Activated T-helper 1 cell treated with anti-CD3 and anti-CD28 coated beads, Interleukin-12 subunit alpha, Interleukin-12 subunit beta, Interleukin-2, Interleukin-4 antibody, amounts not matched to agents 30 ng/mL and 10 ng/mL and 1 ng/mL, durations not matched to agents 14 hours and 24 hours and 36 hours (primary cell): ENCODE measurements around the gene ATF7IP2. TPM values are rescaled to one million over a fixed set of nuclear protein-coding genes. Genes with fewer than 3 reads are reported as not detected.
"Not testable (repeated sequence)": the region's sequence is repeated elsewhere in the genome, so short reads cannot be mapped to it uniquely, and the experiment has no call there.

Source experiments
- DNase-seq: peaks from one replicate; pipeline ENCODE4 v3.0.0; 2021; ENCODE audit warnings: low spot score
- H3K27ac Mint-ChIP-seq: one replicate; pipeline ENCODE4 v1.8.0; 2021; ENCODE audit warnings: mild to moderate bottlenecking, mixed read lengths
- H3K27me3 Mint-ChIP-seq: one replicate; pipeline ENCODE4 v1.8.0; 2022; ENCODE audit warnings: mild to moderate bottlenecking, moderate library complexity, mixed read lengths; ENCODE audit not compliant: insufficient read depth
- H3K36me3 Mint-ChIP-seq: one replicate; pipeline ENCODE4 v1.8.0; 2021; ENCODE audit warnings: low read depth, mixed read lengths
- H3K4me1 Mint-ChIP-seq: one replicate; pipeline ENCODE4 v1.8.0; 2021; ENCODE audit warnings: low read depth, mixed read lengths
- H3K4me3 Mint-ChIP-seq: one replicate; pipeline ENCODE4 v1.8.0; 2021; ENCODE audit warnings: mild to moderate bottlenecking, moderate library complexity, mixed read lengths
- H3K9me3 Mint-ChIP-seq: one replicate; pipeline ENCODE4 v1.8.0; 2021; ENCODE audit warnings: mixed read lengths
- intact Hi-C: fragments of 100-400 bp; cut with micrococcal nuclease; formaldehyde crosslinking; loops from one replicate; pipeline ENCODE4 v1.15.1; 2024
- total RNA-seq: library from RNA; stranded (reverse); gene quantifications from 2 replicates; pipeline ENCODE4 v1.2.3, GENCODE V29; 2022

The ATF7IP2 gene, protein sequence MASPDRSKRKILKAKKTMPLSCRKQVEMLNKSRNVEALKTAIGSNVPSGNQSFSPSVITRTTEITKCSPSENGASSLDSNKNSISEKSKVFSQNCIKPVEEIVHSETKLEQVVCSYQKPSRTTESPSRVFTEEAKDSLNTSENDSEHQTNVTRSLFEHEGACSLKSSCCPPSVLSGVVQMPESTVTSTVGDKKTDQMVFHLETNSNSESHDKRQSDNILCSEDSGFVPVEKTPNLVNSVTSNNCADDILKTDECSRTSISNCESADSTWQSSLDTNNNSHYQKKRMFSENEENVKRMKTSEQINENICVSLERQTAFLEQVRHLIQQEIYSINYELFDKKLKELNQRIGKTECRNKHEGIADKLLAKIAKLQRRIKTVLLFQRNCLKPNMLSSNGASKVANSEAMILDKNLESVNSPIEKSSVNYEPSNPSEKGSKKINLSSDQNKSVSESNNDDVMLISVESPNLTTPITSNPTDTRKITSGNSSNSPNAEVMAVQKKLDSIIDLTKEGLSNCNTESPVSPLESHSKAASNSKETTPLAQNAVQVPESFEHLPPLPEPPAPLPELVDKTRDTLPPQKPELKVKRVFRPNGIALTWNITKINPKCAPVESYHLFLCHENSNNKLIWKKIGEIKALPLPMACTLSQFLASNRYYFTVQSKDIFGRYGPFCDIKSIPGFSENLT
- 25.9 and 28.7 TPM in 2 replicates for total RNA-seq

GRCh38 chr16:10385725-10386516 lies at the start of gene ATF7IP2:
Gene ATF7IP2 (plus strand): TSS chr16:10386061. CDS start chr16:10430621, 44,560 bp downstream.
- intact Hi-C loops, result loop anchor here (2.0 to 5.0 kb wide), 5 partner anchors 57 to 1526 kb away; partner anchors contain the start of genes CLEC16A and DEXI
- H3K4me3 Mint-ChIP-seq, result peak within 1 kb of the TSS; percentile 97
- DNase-seq, result peak; percentile 87
- H3K4me1 Mint-ChIP-seq, result peaks cover 58% of the 10 kb centered on the region
- peaks cover 29% of the 10 kb centered on the region for H3K36me3 Mint-ChIP-seq
- H3K27ac Mint-ChIP-seq, result peak within 1 kb of the TSS; percentile 97
- H3K27me3 Mint-ChIP-seq, result no peaks in the 10 kb centered on the region
- no peaks in the 10 kb centered on the region for H3K9me3 Mint-ChIP-seq

- H3K27ac Mint-ChIP-seq, result no peak overlapping the region
- H3K36me3 Mint-ChIP-seq, result peaks cover 9% of the 10 kb centered on the region
- peaks cover 12% of the 10 kb centered on the region for H3K4me1 Mint-ChIP-seq
- DNase-seq, result no peak
- intact Hi-C loops, result no loop called here
- peaks cover 33% of the 10 kb centered on the region for H3K9me3 Mint-ChIP-seq
- peaks cover 2% of the 10 kb centered on the region for H3K27me3 Mint-ChIP-seq
- H3K4me3 Mint-ChIP-seq, result no peak overlapping the region
These were observed 47.4 kb upstream of the ATF7IP2 start for GRCh38 chr16:10338426-10338825.

GRCh38 chr16:10339777-10340732 lies 45.8 kb upstream of the ATF7IP2 start:
- Mint-ChIP-seq H3K27ac (peak overlapping the region; percentile 35), H3K36me3 (peaks cover 11% of the 10 kb centered on the region), H3K4me1 (peaks cover under 1% of the 10 kb centered on the region), H3K27me3 (peaks cover 2% of the 10 kb centered on the region), H3K4me3 (no peak overlapping the region), H3K9me3 (peaks cover 45% of the 10 kb centered on the region)
- no peak for DNase-seq
- intact Hi-C loops, result no loop called here

- intact Hi-C loops, result no loop called here
- no peak for DNase-seq
- no peaks in the 10 kb centered on the region for H3K4me1 Mint-ChIP-seq
- peaks cover 50% of the 10 kb centered on the region for H3K9me3 Mint-ChIP-seq
- H3K27me3 Mint-ChIP-seq, result peaks cover 2% of the 10 kb centered on the region
- peaks cover 11% of the 10 kb centered on the region for H3K36me3 Mint-ChIP-seq
- H3K27ac Mint-ChIP-seq, result no peak overlapping the region
- no peak overlapping the region for H3K4me3 Mint-ChIP-seq
These were observed 42.6 kb upstream of the ATF7IP2 start for GRCh38 chr16:10343124-10343760.

DNA sequence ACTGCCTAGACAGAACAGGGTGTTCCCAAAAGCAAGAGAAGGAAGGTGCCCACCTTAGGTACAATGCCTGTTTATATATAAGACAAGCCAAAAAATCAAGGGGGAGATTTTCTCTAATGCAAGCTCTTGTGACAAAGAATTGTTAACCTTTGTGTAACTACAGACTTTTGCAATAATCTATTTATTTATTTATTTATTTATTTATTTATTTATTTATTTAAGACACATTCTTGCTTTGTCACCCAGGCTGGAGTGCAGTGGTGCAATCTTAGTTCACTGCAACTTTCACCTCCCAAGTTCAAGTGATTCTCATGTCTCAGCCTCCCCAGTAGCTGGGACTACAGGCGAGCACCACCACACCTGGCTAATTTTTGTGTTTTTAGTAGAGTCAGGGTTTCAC lies 41.2 kb upstream of the ATF7IP2 start:
- H3K4me1 Mint-ChIP-seq, DNase-seq, intact Hi-C loops, H3K27me3 Mint-ChIP-seq, H3K27ac Mint-ChIP-seq, H3K4me3 Mint-ChIP-seq, H3K36me3 Mint-ChIP-seq: not testable (repeated sequence)
- H3K9me3 Mint-ChIP-seq, result peaks cover 43% of the 10 kb centered on the region

- Mint-ChIP-seq H3K9me3 (peaks cover 34% of the 10 kb centered on the region), H3K27me3 (peaks cover 8% of the 10 kb centered on the region), H3K36me3 (peaks cover 3% of the 10 kb centered on the region), H3K4me1 (no peaks in the 10 kb centered on the region), H3K4me3 (no peak overlapping the region), H3K27ac (no peak overlapping the region)
- DNase-seq, result no peak
- intact Hi-C loops, result no loop called here
These were observed 40.2 kb upstream of the ATF7IP2 start for GRCh38 chr16:10345629-10346028.

GRCh38 chr16:10349851-10350250 lies 36.0 kb upstream of the ATF7IP2 start:
- no peaks in the 10 kb centered on the region for H3K4me1 Mint-ChIP-seq
- H3K9me3 Mint-ChIP-seq, result peaks cover 5% of the 10 kb centered on the region
- H3K27me3 Mint-ChIP-seq, result peaks cover 5% of the 10 kb centered on the region
- H3K36me3 Mint-ChIP-seq, result no peaks in the 10 kb centered on the region
- DNase-seq, result no peak
- intact Hi-C loops, result no loop called here
- H3K4me3 Mint-ChIP-seq, result no peak overlapping the region
- no peak overlapping the region for H3K27ac Mint-ChIP-seq

- no peaks in the 10 kb centered on the region for H3K9me3 Mint-ChIP-seq
- H3K27me3 Mint-ChIP-seq, result peaks cover 5% of the 10 kb centered on the region
- DNase-seq, result no peak
- H3K4me3 Mint-ChIP-seq, result no peak overlapping the region
- H3K36me3 Mint-ChIP-seq, result no peaks in the 10 kb centered on the region
- H3K4me1 Mint-ChIP-seq, result no peaks in the 10 kb centered on the region
- intact Hi-C loops, result no loop called here
- H3K27ac Mint-ChIP-seq, result no peak overlapping the region
These were observed 33.6 kb upstream of the ATF7IP2 start for GRCh38 chr16:10352262-10352661.

DNA sequence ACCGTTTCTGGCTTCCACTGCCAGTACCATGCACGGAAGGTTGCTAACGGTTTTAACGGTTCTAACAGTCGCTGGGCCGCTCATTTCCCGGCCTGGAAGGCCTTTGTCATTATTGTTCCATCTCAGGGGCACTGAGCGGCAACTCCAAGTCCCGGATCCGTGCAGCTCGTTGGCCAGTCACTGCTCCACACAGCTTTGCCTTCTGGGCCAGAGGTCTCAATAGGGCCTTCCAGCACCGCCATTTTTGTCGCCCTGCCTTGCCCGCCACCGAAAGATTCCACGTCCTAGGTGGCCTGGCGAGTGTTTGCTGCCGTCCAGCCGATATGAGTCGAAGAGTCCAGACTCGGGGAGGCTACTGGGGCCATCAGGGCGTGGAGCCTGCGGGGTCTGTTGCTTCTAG lies 30.3 kb upstream of the ATF7IP2 start:
- DNase-seq, result no peak
- H3K27me3 Mint-ChIP-seq, result no peaks in the 10 kb centered on the region
- H3K9me3 Mint-ChIP-seq, result no peaks in the 10 kb centered on the region
- no peak overlapping the region for H3K4me3 Mint-ChIP-seq
- no peaks in the 10 kb centered on the region for H3K36me3 Mint-ChIP-seq
- no peak overlapping the region for H3K27ac Mint-ChIP-seq
- intact Hi-C loops, result no loop called here
- H3K4me1 Mint-ChIP-seq, result no peaks in the 10 kb centered on the region

GRCh38 chr16:10356870-10357842 lies 28.7 kb upstream of the ATF7IP2 start:
- H3K36me3 Mint-ChIP-seq, result peaks cover 2% of the 10 kb centered on the region
- peaks cover 10% of the 10 kb centered on the region for H3K4me1 Mint-ChIP-seq
- no peak overlapping the region for H3K4me3 Mint-ChIP-seq
- H3K27me3 Mint-ChIP-seq, result no peaks in the 10 kb centered on the region
- no peak overlapping the region for H3K27ac Mint-ChIP-seq
- DNase-seq, result no peak
- peaks cover 4% of the 10 kb centered on the region for H3K9me3 Mint-ChIP-seq
- intact Hi-C loops, result no loop called here

DNA sequence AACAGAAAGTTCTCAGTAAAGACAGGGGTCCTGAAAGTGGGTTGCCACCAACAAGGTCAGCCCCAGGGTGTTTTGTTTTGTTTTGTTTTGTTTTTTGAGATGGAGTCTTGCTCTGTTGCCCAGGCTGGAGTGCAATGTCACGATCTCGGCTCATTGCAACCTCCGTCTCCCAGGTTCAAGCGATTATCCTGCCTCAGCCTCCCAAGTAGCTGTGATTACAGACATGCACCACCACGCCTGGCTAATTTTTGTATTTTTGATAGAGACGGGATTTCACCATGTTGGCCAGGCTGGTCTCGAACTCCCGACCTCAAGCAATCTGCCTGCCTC lies 24.1 kb upstream of the ATF7IP2 start:
- not testable (repeated sequence) for DNase-seq, H3K36me3 Mint-ChIP-seq, H3K9me3 Mint-ChIP-seq, H3K4me3 Mint-ChIP-seq, H3K27me3 Mint-ChIP-seq
- H3K27ac Mint-ChIP-seq, result peak overlapping the region; percentile 74
- intact Hi-C loops, result loop anchor here (2.0 kb wide), 1 partner anchor 33 kb away; no protein-coding TSS in a partner anchor
- peaks cover 20% of the 10 kb centered on the region for H3K4me1 Mint-ChIP-seq
